HEK293 (cell line): ENCODE results near the gene DNAH5.

Source experiments
- SCRT2 ChIP-seq: fragments of 450-650 bp; formaldehyde crosslinking; IDR thresholded peaks from 2 replicates; pipeline ENCODE4 v1.5.1; 2016; ENCODE audit warnings: missing biosample characterization, missing genetic modification characterization
- SETDB1 ChIP-seq: IDR thresholded peaks from one replicate; pipeline ENCODE4 v1.6.1; 2017; ENCODE audit warnings: mild to moderate bottlenecking, low read length, moderate library complexity, mixed read lengths; ENCODE audit not compliant: insufficient read length
- ZEB2 ChIP-seq: fragments of 450-650 bp; formaldehyde crosslinking; IDR thresholded peaks from 2 replicates; pipeline ENCODE4 v1.5.1; 2016; ENCODE audit warnings: missing biosample characterization, missing genetic modification characterization
- ZNF112 ChIP-seq: fragments of 450-650 bp; formaldehyde crosslinking; IDR thresholded peaks from 2 replicates; pipeline ENCODE4 v1.5.0; 2017; ENCODE audit warnings: missing biosample characterization, missing genetic modification characterization
- ZNF221 ChIP-seq: fragments of 450-650 bp; formaldehyde crosslinking; IDR thresholded peaks from 2 replicates; pipeline ENCODE4 v1.5.1; 2017; ENCODE audit warnings: missing biosample characterization, missing genetic modification characterization, borderline replicate concordance
- ZNF792 ChIP-seq: fragments of 450-650 bp; formaldehyde crosslinking; IDR thresholded peaks from 2 replicates; pipeline ENCODE4 v1.5.1; 2016; ENCODE audit warnings: missing biosample characterization, missing genetic modification characterization
- TF ChIP-seq, protein P1 (sequence below): fragments of 450-650 bp; formaldehyde crosslinking; IDR thresholded peaks from 2 replicates; pipeline ENCODE4 v1.5.1; 2016; ENCODE audit warnings: missing biosample characterization, missing genetic modification characterization
- TF ChIP-seq, protein P2 (sequence below): fragments of 450-650 bp; formaldehyde crosslinking; IDR thresholded peaks from 2 replicates; pipeline ENCODE4 v1.5.1; 2016; ENCODE audit warnings: missing biosample characterization, missing genetic modification characterization
- TF ChIP-seq, protein P3 (sequence below): fragments of 450-650 bp; formaldehyde crosslinking; IDR thresholded peaks from 2 replicates; pipeline ENCODE4; 2016; ENCODE audit warnings: missing biosample characterization, missing genetic modification characterization

DNA sequence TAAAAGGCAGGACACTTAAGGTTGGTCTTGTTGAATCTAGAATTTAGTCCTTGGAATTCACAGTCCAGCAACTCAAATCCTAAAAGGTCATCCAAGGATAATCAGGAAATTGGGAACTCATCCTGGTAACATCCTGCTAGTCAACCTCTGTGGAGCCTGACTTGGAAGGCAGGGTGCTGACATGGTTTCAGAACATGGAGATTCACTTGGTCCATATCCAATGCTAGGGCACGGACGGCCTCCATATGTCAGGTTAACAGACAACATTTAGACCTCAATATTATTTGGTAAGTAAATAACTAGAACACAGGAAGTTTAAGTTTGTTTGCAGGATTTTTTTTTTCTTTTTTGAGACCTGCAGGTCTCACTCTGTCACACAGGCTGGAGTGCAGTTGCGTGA lies 783 bp upstream of the DNAH5 start:
- TF ChIP-seq, protein P1, sequence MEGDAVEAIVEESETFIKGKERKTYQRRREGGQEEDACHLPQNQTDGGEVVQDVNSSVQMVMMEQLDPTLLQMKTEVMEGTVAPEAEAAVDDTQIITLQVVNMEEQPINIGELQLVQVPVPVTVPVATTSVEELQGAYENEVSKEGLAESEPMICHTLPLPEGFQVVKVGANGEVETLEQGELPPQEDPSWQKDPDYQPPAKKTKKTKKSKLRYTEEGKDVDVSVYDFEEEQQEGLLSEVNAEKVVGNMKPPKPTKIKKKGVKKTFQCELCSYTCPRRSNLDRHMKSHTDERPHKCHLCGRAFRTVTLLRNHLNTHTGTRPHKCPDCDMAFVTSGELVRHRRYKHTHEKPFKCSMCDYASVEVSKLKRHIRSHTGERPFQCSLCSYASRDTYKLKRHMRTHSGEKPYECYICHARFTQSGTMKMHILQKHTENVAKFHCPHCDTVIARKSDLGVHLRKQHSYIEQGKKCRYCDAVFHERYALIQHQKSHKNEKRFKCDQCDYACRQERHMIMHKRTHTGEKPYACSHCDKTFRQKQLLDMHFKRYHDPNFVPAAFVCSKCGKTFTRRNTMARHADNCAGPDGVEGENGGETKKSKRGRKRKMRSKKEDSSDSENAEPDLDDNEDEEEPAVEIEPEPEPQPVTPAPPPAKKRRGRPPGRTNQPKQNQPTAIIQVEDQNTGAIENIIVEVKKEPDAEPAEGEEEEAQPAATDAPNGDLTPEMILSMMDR (tag by site-specific recombination) = no peak
- TF ChIP-seq SCRT2 (no peak), ZNF221 (tag by site-specific recombination) (no peak), ZNF112 (no peak), SETDB1 (no peak), ZNF792 (no peak), ZEB2 (tag by site-specific recombination) (no peak)
- TF ChIP-seq, protein P2, sequence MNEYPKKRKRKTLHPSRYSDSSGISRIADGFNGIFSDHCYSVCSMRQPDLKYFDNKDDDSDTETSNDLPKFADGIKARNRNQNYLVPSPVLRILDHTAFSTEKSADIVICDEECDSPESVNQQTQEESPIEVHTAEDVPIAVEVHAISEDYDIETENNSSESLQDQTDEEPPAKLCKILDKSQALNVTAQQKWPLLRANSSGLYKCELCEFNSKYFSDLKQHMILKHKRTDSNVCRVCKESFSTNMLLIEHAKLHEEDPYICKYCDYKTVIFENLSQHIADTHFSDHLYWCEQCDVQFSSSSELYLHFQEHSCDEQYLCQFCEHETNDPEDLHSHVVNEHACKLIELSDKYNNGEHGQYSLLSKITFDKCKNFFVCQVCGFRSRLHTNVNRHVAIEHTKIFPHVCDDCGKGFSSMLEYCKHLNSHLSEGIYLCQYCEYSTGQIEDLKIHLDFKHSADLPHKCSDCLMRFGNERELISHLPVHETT (tag by site-specific recombination) = no peak
- TF ChIP-seq, protein P3, sequence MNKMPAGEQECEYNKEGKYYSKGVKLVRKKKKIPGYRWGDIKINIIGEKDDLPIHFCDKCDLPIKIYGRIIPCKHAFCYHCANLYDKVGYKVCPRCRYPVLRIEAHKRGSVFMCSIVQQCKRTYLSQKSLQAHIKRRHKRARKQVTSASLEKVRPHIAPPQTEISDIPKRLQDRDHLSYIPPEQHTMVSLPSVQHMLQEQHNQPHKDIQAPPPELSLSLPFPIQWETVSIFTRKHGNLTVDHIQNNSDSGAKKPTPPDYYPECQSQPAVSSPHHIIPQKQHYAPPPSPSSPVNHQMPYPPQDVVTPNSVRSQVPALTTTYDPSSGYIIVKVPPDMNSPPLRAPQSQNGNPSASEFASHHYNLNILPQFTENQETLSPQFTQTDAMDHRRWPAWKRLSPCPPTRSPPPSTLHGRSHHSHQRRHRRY (tag by site-specific recombination) = no peak
